ENCODE measurements around the gene LCORL. TPM values are rescaled to one million over a fixed set of nuclear protein-coding genes. Genes with fewer than 3 reads are reported as not detected.

LCORL gene
- total RNA-seq, 2 experiments from 2014 or later: 31.4 to 37.4 TPM

- H2AFZ ChIP-seq (ENCODE audit: low read length): no peak overlapping the region
- H3K9me2 ChIP-seq (ENCODE audit: insufficient read depth, low read length): no peaks in the 10 kb centered on the region
- H3K4me3 ChIP-seq (ENCODE audit: low read depth, low read length, poor library complexity, severe bottlenecking): no peak overlapping the region
- no peaks in the 10 kb centered on the region for H3K36me3 ChIP-seq (ENCODE audit: insufficient read depth, low read length)
- no peak for TF ChIP-seq CTCF (conservative IDR thresholded peaks at IDR 0.05; ENCODE audit: low read length)
- no peak for TF ChIP-seq EZH2phosphoT487 (IDR thresholded peaks at IDR 0.05; ENCODE audit: borderline replicate concordance, low read depth, low read length)
- CTCF ChIA-PET (ENCODE audit: unreplicated experiment): no interaction called here
- intact Hi-C loops (cut with micrococcal nuclease; ENCODE audit: unreplicated experiment): no loop called here
- POLR2A ChIA-PET: interaction anchor here (0.6 kb wide), 1 partner anchor 91 kb away, joined by 6 read pairs; no protein-coding TSS in a partner anchor
- no peak overlapping the region for H3K27ac ChIP-seq (ENCODE audit: low read depth, low read length, poor library complexity, severe bottlenecking)
- H3K9me3 ChIP-seq (ENCODE audit: low read length): no peaks in the 10 kb centered on the region
- no TSS peak for BruUV-seq (replicated peaks)
- H3K79me2 ChIP-seq (ENCODE audit: insufficient read depth, low read depth, low read length): no peaks in the 10 kb centered on the region
- no peak overlapping the region for H3K4me2 ChIP-seq (ENCODE audit: low read length)
- no peak for DNase-seq (ENCODE audit: low spot score)
- H3K4me1 ChIP-seq (ENCODE audit: insufficient read depth, low read length, poor library complexity, severe bottlenecking): peaks cover 7% of the 10 kb centered on the region
- H4K20me1 ChIP-seq (ENCODE audit: insufficient read depth, low read length): no peaks in the 10 kb centered on the region
These were observed 34.5 kb upstream of the LCORL start for GRCh38 chr4:18056030-18056429.

- ChIA-PET POLR2A (no interaction called here), CTCF (ENCODE audit: unreplicated experiment) (no interaction called here)
- Histone ChIP-seq H3K27ac (ENCODE audit: low read depth, low read length, poor library complexity, severe bottlenecking) (no peak overlapping the region), H3K36me3 (ENCODE audit: insufficient read depth, low read length) (no peaks in the 10 kb centered on the region), H3K79me2 (ENCODE audit: insufficient read depth, low read depth, low read length) (no peaks in the 10 kb centered on the region), H2AFZ (ENCODE audit: low read length) (no peak overlapping the region), H3K9me3 (ENCODE audit: low read length) (no peaks in the 10 kb centered on the region), H3K4me1 (ENCODE audit: insufficient read depth, low read length, poor library complexity, severe bottlenecking) (peaks cover 1% of the 10 kb centered on the region), H3K4me3 (ENCODE audit: low read depth, low read length, poor library complexity, severe bottlenecking) (no peak overlapping the region), H3K4me2 (ENCODE audit: low read length) (no peak overlapping the region), H3K9me2 (ENCODE audit: insufficient read depth, low read length) (no peaks in the 10 kb centered on the region), H4K20me1 (ENCODE audit: insufficient read depth, low read length) (no peaks in the 10 kb centered on the region)
- DNase-seq (ENCODE audit: low spot score): no peak
- intact Hi-C loops (cut with micrococcal nuclease; ENCODE audit: unreplicated experiment): no loop called here
- TF ChIP-seq EZH2phosphoT487 (IDR thresholded peaks at IDR 0.05; ENCODE audit: borderline replicate concordance, low read depth, low read length) (no peak), CTCF (conservative IDR thresholded peaks at IDR 0.05; ENCODE audit: low read length) (no peak)
- no TSS peak for BruUV-seq (replicated peaks)
These were observed 30.6 kb upstream of the LCORL start for GRCh38 chr4:18052158-18052557.

- ChIA-PET CTCF (ENCODE audit: unreplicated experiment) (interaction anchor here (1.1 kb wide), 1 partner anchor 87 kb away, joined by 3 read pairs; no protein-coding TSS in a partner anchor), POLR2A (interaction anchor here (0.6 to 0.8 kb wide), 2 partner anchors 10 to 28 kb away, joined by 3 to 6 read pairs; no protein-coding TSS in a partner anchor)
- H3K4me1 ChIP-seq (ENCODE audit: insufficient read depth, low read length, poor library complexity, severe bottlenecking): no peaks in the 10 kb centered on the region
- H2AFZ ChIP-seq (ENCODE audit: low read length): no peak overlapping the region
- H4K20me1 ChIP-seq (ENCODE audit: insufficient read depth, low read length): no peaks in the 10 kb centered on the region
- H3K79me2 ChIP-seq (ENCODE audit: insufficient read depth, low read depth, low read length): no peaks in the 10 kb centered on the region
- no peaks in the 10 kb centered on the region for H3K9me2 ChIP-seq (ENCODE audit: insufficient read depth, low read length)
- DNase-seq (ENCODE audit: low spot score): no peak
- H3K4me2 ChIP-seq (ENCODE audit: low read length): no peak overlapping the region
- H3K27ac ChIP-seq (ENCODE audit: low read depth, low read length, poor library complexity, severe bottlenecking): no peak overlapping the region
- H3K9me3 ChIP-seq (ENCODE audit: low read length): no peaks in the 10 kb centered on the region
- H3K36me3 ChIP-seq (ENCODE audit: insufficient read depth, low read length): no peaks in the 10 kb centered on the region
- TF ChIP-seq EZH2phosphoT487 (IDR thresholded peaks at IDR 0.05; ENCODE audit: borderline replicate concordance, low read depth, low read length) (no peak), CTCF (conservative IDR thresholded peaks at IDR 0.05; ENCODE audit: low read length) (no peak)
- intact Hi-C loops (cut with micrococcal nuclease; ENCODE audit: unreplicated experiment): no loop called here
- H3K4me3 ChIP-seq (ENCODE audit: low read depth, low read length, poor library complexity, severe bottlenecking): no peak overlapping the region
- no TSS peak for BruUV-seq (replicated peaks)
These were observed 29.7 kb upstream of the LCORL start for GRCh38 chr4:18051281-18051680.

Data from OCI-LY7 (cell line).